Ecto neural progenitor cell (in vitro differentiated cells): ENCODE data around the gene CDH23.

ENCODE experiments used
- DNase-seq: peaks from one replicate; pipeline ENCODE4 v3.0.0-alpha.2; 2018; ENCODE audit warnings: low spot score

The CDH23 gene

DNA sequence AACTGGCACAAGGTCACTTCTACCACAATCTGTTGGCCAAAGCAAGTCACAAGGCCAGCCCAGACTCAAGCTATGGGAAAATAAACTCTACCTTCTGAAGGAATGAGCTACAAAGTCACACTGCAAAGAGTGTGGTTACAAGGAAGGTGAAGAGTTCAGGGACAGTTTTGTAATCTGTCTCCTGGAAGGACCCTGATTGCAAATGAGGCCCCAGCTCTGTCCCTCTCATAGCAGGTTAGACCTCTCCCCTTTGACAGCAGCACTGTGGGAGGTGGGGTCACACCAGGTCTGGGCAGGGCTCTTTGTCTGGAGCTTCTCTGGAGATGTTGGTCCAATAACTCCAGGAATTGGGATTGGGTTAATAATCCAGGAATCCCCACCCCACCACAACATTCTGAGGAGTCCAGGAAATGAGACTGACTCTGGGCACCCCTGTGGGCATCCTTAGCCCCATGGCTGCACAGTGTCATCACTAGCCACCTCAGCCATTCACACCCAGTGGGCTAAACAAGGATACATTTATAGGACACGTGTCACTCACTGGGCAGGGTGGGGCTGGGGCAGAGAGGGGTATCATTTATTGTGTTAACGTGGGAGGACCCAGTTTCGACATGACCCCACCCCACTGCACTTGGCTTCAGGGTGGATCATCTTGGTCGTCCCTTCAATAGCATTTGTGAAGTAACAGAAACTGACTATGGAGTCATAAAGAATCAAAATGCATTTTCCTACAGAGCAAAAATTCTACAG lies 346.5 kb downstream of the CDH23 start:
- no peak for DNase-seq

GRCh38 chr10:71743866-71744265 lies 347.1 kb downstream of the CDH23 start:
- no peak for DNase-seq

DNA sequence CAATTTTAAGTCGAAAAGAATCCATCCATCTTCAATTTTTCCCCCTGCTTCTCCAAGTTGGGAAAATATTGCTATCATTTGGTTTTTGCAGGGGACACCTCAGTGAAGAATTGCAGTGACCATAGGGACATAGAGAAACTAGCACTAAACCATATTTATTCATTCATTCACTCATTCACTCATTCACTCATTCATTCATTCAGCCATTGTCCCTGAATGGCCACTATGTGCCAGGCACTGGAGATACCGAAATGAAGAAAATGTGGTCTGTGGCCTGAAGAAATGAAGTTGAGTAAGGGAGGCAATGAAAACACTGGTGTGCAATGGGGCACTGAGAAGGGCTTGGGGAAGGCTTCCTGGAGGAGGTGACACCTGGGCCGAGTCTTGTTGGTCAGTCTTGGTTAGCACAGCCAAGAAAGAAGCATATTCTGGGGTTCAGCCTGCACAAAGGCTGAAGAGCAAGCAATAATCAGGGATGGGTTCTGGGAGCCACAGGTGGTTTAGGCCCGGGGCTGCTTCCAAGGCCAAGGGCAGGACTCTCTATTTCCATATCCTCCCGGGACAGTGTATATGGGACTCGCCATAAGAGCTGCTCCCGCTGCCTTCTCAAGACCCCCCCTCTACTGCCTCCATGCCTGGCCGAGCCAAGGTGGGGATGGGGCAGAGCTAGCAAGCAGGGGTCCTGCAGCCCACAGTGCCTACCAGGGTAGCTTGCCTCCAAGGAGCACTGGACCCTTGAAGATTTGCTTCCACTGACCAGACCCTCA lies 348.4 kb downstream of the CDH23 start:
- DNase-seq: no peak

DNA sequence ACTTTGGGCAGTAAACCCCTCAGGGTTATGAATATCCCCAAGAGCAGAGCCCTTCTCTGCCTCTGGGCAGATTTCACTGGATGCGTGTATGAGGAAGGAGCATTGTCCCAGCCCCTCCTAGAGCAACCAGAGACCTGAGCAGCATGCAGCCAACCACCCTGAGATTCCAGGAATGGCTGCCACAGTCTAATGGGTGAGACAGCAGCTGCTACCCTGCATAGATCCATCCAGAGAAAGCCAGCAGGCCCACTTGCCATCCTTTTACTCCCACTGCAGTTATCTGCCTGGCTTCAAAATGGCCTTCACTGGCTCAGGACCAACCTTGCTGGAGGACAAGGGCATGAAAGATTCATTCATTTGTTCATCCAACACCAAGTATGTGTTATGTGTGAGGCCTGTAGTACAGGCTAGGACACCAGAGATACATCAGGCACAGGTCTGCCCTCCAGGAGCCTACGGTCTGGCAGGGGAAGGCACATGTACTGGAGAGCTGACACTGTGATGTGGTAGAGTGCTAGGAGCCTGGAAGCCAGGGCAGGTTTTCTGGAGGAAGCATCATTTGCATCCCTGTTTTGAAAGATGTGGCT lies 349.0 kb downstream of the CDH23 start:
- DNase-seq: no peak

- no peak for DNase-seq
Measured at GRCh38 chr10:71746344-71747037, 349.8 kb downstream of the CDH23 start.

DNA sequence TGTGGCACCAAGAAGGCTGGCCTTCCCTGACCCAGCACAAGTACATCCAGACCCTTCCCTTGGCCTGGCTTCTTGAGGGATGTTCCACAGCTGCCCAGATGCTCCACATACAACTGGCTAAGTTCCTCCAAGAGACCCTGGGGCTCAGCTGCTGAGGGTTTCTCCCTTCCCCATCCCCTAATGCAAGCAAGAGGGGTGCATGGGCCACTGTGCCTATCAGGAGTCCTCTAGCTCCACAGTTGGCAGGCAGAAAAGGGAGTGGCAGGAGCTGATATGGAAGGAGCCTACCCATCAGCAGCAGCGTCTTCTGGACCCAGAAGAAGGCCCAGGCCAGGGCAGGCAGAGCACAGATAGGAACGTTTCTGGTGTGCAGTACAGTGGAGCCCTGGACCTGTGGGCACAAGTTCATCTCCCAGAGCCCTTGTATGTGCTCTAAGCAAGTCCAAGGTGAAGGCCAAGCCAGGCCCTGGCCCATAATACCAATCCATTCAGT lies 350.4 kb downstream of the CDH23 start:
- no peak for DNase-seq

DNA sequence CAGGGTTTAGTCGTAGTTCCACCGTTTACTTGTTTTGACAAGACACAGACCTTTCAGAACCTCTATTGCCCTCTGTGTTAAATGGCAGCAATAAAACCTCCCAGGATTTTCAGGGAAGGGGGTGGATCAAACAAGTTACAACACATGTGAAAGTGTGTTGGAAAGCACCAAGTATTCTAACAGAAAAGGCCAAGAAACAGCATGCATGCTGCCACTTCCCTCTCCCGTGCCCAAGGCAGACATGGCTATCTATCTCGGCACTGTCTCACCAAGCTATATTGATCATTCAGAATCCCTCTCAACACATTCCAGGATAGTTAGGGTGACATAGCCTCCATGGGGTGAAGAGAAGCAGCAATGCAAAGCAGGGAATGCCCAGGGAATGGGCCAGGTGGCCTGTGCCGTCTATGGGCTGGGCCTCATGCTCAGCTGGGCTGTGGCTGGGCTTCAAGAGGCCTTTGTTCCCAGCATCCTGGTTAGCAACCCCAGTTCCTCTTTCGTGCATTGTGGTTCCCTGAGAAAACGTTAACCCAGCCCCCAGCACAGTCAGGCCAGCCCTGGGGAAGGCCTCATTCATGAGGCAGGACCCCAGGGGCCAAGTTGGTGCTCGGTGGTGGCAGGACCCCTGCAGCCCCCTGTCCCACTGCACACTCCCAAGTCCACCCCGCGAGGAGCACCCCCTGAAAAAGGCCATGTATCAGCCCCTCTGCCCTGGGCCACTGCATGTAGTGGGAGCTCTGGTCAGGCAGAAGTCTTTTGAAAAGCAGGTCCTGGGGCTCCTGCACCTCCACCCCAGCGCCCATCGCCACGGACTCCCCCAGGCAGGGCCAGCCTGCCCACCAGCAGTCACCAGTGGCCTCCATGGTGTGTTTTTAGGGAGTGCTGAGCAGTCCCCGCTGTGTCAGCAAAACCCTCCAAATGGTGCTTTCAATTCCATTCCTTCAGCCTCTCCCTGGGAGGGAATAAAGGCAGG lies 351.1 kb downstream of the CDH23 start:
- DNase-seq: no peak

DNA sequence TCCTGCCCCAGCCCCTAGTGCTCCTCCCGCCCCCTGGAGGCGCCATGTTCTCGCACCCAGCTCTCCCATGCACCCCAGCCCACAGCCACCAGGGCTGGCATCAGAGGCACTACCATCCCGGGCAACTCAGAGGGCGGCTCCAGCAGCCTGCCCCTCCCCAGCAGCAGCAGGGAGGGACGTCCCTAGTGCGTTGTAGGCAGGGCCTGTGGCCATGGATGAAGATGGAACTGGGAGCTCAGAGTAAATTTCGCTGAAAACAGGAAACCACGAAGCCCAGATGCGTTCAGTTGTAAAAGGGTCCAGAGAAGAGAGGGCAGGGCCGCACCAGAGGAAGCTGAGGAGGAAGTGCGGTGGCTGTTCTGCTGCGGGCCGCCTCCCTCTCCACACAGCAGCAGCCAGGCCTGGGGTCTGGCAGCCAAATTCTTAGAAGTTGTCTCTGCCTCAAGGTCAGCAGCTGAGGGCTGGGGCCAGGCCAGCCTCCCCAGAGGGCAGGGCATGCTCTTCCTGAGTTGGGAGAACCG lies 352.0 kb downstream of the CDH23 start:
- no peak for DNase-seq

DNA sequence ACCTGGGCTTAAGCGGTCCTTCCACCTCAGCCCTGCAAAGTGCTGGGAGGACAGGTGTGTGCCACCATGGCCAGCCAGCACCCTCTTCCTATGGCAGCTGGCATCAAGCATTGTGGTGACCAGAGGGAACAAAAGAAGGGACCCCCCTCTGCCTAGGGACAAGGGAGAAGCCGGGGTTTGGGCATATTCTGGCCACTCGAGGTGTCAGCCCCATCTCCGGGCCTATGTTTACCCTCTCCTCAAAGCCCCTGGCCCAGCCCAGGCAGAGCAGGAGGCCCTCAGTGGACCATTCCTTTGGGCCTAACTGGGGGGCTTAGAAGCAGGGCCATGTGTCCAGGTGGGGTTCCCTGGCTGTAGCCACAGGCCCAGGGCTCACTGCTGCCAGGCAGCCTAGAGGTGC lies 352.7 kb downstream of the CDH23 start:
- DNase-seq: no peak

DNA sequence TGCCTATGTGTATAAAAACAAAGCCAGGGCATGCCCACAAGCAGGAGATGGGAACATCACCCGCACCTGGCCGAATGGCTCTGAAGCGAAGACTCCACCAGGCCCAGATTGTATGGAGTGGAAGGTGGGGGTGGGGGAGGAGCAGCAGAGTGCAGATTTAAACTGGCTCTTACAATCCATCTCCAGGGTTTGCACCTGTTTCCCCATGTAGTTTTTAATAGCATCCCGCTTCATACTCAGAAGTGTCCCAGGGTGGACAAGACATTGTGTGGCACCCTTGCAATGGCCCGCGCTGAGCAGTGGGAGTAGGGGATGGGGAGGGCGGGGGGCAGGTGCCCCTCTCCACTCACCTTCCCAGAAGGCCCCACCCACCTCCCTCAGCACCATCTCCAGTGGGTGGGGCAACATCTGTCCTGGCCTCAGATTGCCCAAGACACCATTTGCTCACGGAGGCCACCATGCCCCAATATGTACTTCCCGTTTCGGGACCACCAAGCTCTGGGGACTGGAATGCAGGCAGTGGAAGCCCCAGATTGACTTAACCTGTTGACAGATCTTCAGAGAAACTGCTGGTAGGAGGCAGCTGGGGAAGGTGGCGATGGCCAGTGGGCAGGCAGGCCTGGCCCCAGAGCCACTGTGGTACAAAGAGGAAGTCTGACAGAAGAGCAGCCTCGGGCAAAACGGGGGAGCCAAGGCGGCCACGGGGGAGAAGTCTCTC lies 353.6 kb downstream of the CDH23 start:
- no peak for DNase-seq

GRCh38 chr10:71750986-71751385 lies 354.3 kb downstream of the CDH23 start:
- DNase-seq: no peak

DNA sequence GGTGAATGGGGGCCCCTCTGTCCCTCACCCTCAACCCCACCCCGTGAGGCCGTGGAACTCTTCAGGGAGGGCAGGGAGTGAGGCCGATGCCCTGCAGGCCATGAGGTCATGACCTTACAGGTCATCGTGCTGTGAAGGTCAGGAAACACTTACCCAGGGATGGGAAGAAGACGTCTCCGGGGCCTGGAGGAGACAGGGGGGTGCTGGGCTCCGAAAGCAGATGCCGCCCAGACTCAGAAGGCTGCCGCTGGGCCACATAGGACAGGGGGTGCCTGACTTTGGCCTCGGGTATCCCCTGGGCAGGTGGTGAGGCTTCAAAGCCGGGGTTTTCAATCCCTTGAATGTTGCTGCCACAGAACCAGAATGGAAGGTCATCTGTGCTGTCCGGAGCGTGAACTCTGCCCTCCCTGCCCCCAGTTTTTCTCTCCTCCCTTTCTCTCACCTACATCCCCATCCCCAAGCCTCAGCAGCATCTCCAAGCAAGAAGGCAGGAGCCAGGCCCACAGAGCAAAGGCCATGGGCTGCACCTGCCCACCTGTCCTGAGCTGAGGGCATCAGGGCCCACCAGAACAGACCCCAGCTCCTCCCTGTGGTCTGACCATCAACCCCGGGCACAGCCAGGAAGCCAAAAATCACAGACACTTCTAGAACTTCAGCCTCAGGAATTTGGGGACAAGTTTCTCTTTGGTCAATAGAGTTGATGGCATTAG lies 354.9 kb downstream of the CDH23 start:
- DNase-seq: no peak

- no peak for DNase-seq
Measured at GRCh38 chr10:71752391-71753090, 355.8 kb downstream of the CDH23 start.

- DNase-seq: no peak
Measured at GRCh38 chr10:71753091-71753959, 356.6 kb downstream of the CDH23 start.

DNA sequence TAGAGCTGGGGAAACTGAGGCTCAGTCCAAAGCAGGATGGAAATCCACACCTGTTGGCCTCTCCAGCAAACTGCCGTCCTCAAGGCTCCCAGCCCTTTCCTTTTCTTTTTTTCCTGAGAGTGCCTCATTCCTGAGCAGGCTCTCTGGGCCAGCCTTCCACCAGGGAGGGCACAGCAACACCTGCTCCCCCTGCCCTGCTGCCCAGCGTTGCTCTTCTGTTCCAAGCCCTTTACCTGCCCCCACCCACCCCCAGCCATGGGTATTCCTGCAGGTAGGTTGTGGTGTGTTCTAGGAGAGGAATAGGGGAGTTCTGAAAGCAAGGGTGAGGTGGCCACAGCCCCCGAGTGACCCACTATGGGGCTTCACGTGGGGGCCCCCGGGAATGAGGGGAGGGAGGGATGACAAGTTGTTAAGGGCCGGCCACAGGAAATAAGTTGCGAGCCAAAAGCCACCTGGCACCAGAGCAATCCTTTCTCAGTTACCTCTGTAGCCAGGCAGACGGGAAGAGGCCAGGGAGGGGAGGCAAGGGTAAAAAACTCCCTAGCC lies 357.3 kb downstream of the CDH23 start:
- no peak for DNase-seq

DNA sequence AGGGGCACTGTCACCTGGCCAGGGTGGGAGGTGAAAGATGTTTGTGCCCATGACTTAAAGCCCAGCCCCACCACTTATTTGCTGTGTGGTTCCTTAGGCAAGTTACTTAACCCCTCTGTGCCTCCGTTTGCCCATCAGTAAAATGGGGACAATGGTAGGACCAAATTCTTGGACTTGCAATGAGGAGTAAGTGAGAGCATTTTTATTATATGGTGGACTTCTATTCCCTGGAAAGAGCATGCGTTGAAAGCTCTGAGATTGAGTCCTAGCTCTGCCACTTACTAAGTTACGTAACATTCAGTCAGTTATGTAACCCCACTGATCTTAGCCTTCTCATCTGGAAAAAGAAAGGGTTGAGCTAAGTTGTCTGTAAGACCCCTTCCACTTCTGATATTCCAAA lies 357.8 kb downstream of the CDH23 start:
- no peak for DNase-seq

- DNase-seq: no peak
Measured at GRCh38 chr10:71755179-71755879, 358.6 kb downstream of the CDH23 start.
